BJ (cell line): ENCODE measurements around the gene MYLK. TPM values are rescaled to one million over a fixed set of nuclear protein-coding genes. Genes with fewer than 3 reads are reported as not detected.

Experiments used
- CTCF ChIA-PET: fragments of 350-600 bp; formaldehyde crosslinking; extraction: SDS; loops from one replicate; lab custom pipeline; 2021; ENCODE audit warnings: antibody characterized with exemption, inconsistent platforms; lab: Yijun Ruan, JAX
- POLR2A ChIA-PET: fragments of 300-600 bp; sonication (Branson Sonifier 250); formaldehyde crosslinking; extraction: SDS; loops from one replicate; lab custom pipeline; 2021; ENCODE audit warnings: antibody characterized with exemption; lab: Charles Lee
- DNase-seq: peaks from one replicate; pipeline ENCODE4 v3.0.0-alpha.2; 2011; ENCODE audit warnings: low read depth
- H3K27me3 ChIP-seq: 2 replicates; pipeline ENCODE4 v1.6.0; 2011; ENCODE audit warnings: low read length; ENCODE audit not compliant: control insufficient read depth, insufficient read depth
- H3K36me3 ChIP-seq: 2 replicates; pipeline ENCODE4 v1.5.1; 2011; ENCODE audit warnings: low read length; ENCODE audit not compliant: control insufficient read depth, insufficient read depth
- H3K4me3 ChIP-seq: 2 replicates; pipeline ENCODE4 v1.5.1; 2011; ENCODE audit warnings: low read depth, mild to moderate bottlenecking, control low read depth, low read length
- CTCF ChIP-seq: IDR thresholded peaks from 2 replicates; pipeline ENCODE4 v1.5.1; 2011; ENCODE audit warnings: low read depth, mild to moderate bottlenecking, control low read depth, inconsistent platforms, low read length, moderate library complexity; ENCODE audit not compliant: insufficient read depth
- polyA plus RNA-seq: library from polyadenylated mRNA; depleted of rRNA; stranded (reverse); fragments of >200 nt; gene quantifications from 2 replicates; pipeline ENCODE4 v1.2.3, GENCODE V29; 2011

The MYLK gene
- polyA plus RNA-seq, 1 experiment: 734 TPM

DNA sequence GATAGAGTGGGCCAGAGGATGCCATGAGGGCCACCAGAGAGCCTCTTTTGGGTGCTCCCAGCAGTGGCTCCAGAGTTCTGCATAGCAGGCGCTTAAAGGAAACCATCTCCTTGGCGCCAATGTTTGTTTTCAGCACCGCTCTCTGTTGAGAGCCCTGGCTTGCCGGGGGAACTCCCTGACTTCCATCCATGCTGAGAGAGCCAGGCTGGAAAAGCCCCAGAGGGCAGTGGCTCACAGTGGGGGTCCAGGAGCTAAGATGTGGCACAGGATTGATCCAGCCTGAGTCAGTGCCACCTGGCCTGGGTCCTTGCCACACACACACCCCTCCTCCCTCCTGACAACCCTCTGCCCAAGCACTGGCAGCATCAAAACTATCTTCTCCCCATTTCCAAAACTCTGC is 248.9 kb downstream of the MYLK start:
- no peak for TF ChIP-seq CTCF
- ChIA-PET CTCF (no interaction called here), POLR2A (no interaction called here)
- H3K27me3 ChIP-seq: no peaks in the 10 kb centered on the region
- no peak for DNase-seq
- no peak overlapping the region for H3K4me3 ChIP-seq
- H3K36me3 ChIP-seq: peaks cover 48% of the 10 kb centered on the region

GRCh38 chr3:123634149-123635051 is 249.7 kb downstream of the MYLK start:
- Histone ChIP-seq H3K4me3 (no peak overlapping the region), H3K27me3 (no peaks in the 10 kb centered on the region), H3K36me3 (peaks cover 50% of the 10 kb centered on the region)
- DNase-seq: no peak
- no peak for TF ChIP-seq CTCF
- CTCF ChIA-PET: interaction anchor here (0.8 to 2.0 kb wide), 2 partner anchors 7 to 85 kb away, joined by 3 to 6 read pairs; no protein-coding TSS in a partner anchor
- POLR2A ChIA-PET: no interaction called here

- ChIA-PET POLR2A (interaction anchor here (0.6 kb wide), 1 partner anchor 116 kb away, joined by 4 read pairs; no protein-coding TSS in a partner anchor), CTCF (interaction anchor here (0.7 to 2.0 kb wide), 3 partner anchors 8 to 85 kb away, joined by 3 to 6 read pairs (median 3); no protein-coding TSS in a partner anchor)
- no peak for DNase-seq
- TF ChIP-seq CTCF: no peak
- no peaks in the 10 kb centered on the region for H3K27me3 ChIP-seq
- peaks cover 48% of the 10 kb centered on the region for H3K36me3 ChIP-seq
- no peak overlapping the region for H3K4me3 ChIP-seq
Observed at GRCh38 chr3:123633530-123633929, 250.6 kb downstream of the MYLK start.

DNA sequence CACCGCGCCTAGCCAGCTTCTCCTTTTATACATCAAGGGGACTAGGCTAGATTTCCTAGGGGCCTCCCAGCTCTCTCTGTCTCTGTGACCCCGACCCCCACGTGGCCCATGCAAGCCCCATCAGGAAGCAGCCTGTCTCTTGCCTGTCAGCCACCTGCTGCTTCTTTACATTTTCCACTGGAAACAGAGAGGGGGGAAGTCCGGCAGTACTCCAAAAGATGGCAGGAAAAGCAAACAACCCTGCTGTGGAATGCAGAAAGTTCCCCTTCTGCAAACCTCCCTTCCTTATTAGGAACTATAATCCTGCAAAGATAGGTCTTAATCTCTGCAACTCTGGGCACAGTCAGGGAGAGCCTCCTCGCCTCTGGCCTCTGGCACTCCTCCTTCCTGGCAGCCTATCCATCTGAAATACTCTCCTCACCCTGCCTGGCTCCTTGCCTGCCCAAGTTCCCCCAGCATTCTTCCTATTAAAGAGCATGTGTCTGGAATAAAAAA is 251.9 kb downstream of the MYLK start:
- no peak for DNase-seq
- Histone ChIP-seq H3K27me3 (no peaks in the 10 kb centered on the region), H3K4me3 (no peak overlapping the region), H3K36me3 (peaks cover 47% of the 10 kb centered on the region)
- CTCF ChIA-PET: no interaction called here
- POLR2A ChIA-PET: no interaction called here
- no peak for TF ChIP-seq CTCF

DNA sequence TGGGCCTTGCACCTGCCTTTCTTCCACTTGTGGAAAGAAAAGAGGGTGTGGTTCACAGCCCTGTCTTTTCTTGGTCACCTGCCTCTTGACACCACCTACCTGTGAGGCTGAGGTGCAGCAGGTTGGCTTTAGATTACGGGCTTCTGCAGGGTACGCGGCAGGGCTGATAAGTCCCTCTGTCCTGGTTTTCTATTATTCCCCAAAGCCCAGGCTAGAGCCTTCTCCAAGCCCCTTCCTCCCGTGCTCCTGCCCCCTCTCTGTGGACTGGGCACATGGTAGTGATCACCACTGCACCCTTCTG is 254.4 kb downstream of the MYLK start:
- ChIA-PET CTCF (no interaction called here), POLR2A (no interaction called here)
- no peak for DNase-seq
- Histone ChIP-seq H3K27me3 (no peaks in the 10 kb centered on the region), H3K36me3 (peaks cover 51% of the 10 kb centered on the region), H3K4me3 (no peak overlapping the region)
- no peak for TF ChIP-seq CTCF
